Midbrain (tissue), 1 donor: ENCODE results near the gene CPLANE2.
A peak's percentile ranks its signal among the peaks of the same experiment; 100 is the strongest.
"Not testable (repeated sequence)": the region's sequence is repeated elsewhere in the genome, so short reads cannot be mapped to it uniquely, and the experiment has no call there.

Source experiments
- DNase-seq: peaks from one replicate; lab custom pipeline; 2025; lab: John Stamatoyannopoulos, UW

Gene CPLANE2

GRCh38 chr1:16236511-16237342, at the start of gene CPLANE2:
TSS of gene CPLANE2 (minus strand) at chr1:16237183. CDS start at chr1:16236742, 441 bp downstream.
- peak; percentile 87 for DNase-seq

GRCh38 chr1:16286122-16286521, 49.1 kb upstream of the CPLANE2 start:
- DNase-seq = no peak

GRCh38 chr1:16281765-16282164, 44.8 kb upstream of the CPLANE2 start:
- no peak for DNase-seq

- DNase-seq = no peak
Measured at GRCh38 chr1:16279186-16279585, 42.2 kb upstream of the CPLANE2 start.

- DNase-seq = no peak
Measured at GRCh38 chr1:16276302-16277030, 39.5 kb upstream of the CPLANE2 start.

- DNase-seq = no peak
Measured at GRCh38 chr1:16275591-16275990, 38.6 kb upstream of the CPLANE2 start.

- DNase-seq = no peak
Measured at GRCh38 chr1:16267690-16268180, 30.8 kb upstream of the CPLANE2 start.

- no peak for DNase-seq
Measured at GRCh38 chr1:16266411-16267118, 29.6 kb upstream of the CPLANE2 start.

- DNase-seq = no peak
Measured at GRCh38 chr1:16262067-16262466, 25.1 kb upstream of the CPLANE2 start.

GRCh38 chr1:16260814-16261213, 23.8 kb upstream of the CPLANE2 start:
- DNase-seq = no peak

- DNase-seq = no peak
Measured at GRCh38 chr1:16258591-16259135, 21.7 kb upstream of the CPLANE2 start.

GRCh38 chr1:16257968-16258367, 21.0 kb upstream of the CPLANE2 start:
- DNase-seq = no peak

- DNase-seq = not testable (repeated sequence)
Measured at GRCh38 chr1:16257556-16257955, 20.6 kb upstream of the CPLANE2 start.

GRCh38 chr1:16256478-16256877, 19.5 kb upstream of the CPLANE2 start:
- DNase-seq = no peak

- no peak for DNase-seq
Measured at GRCh38 chr1:16254263-16254928, 17.4 kb upstream of the CPLANE2 start.

GRCh38 chr1:16253332-16253922, 16.4 kb upstream of the CPLANE2 start:
- DNase-seq = no peak

GRCh38 chr1:16252912-16253311, 15.9 kb upstream of the CPLANE2 start:
- DNase-seq = no peak

- no peak for DNase-seq
Measured at GRCh38 chr1:16251381-16251780, 14.4 kb upstream of the CPLANE2 start.

- no peak for DNase-seq
Measured at GRCh38 chr1:16250524-16251251, 13.7 kb upstream of the CPLANE2 start.

GRCh38 chr1:16249596-16250241, 12.7 kb upstream of the CPLANE2 start:
- no peak for DNase-seq
